GM18909 (cell line): Measurements from ENCODE around the gene GAS1.
A peak's percentile ranks its signal among the peaks of the same experiment; 100 is the strongest.

Source experiments
- ATAC-seq: cut with Tn5 transposase; IDR thresholded peaks from one replicate; pipeline ENCODE4 v1.9.1; 2021; ENCODE audit warnings: mild to moderate bottlenecking; ENCODE audit not compliant: unreplicated experiment, poor library complexity

GAS1 gene

GRCh38 chr9:86947146-86948073 is at the start of gene GAS1:
Gene GAS1, minus strand, starts transcription at chr9:86947506. Its CDS starts 727 bp downstream, at chr9:86946779.
- peak; percentile 66 for ATAC-seq

DNA sequence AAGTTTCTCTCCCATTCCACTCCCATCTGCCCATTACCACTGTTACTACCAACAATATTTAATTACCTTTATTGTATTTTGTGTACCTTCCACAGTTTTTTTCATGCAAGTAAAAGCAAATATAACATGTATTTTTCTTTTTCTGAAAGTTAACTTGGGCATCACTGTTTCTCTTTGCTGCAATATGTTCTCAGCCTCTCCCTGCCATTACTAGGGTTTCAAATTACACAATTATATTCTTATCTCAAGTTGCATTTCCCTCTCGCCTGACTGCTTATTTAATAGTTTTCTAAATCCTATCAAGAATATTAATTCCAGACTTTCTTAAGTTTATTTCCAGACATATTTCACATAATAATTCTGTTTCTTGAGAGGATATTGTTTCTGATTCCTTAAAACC is 46.9 kb upstream of the GAS1 start:
- no peak for ATAC-seq

DNA sequence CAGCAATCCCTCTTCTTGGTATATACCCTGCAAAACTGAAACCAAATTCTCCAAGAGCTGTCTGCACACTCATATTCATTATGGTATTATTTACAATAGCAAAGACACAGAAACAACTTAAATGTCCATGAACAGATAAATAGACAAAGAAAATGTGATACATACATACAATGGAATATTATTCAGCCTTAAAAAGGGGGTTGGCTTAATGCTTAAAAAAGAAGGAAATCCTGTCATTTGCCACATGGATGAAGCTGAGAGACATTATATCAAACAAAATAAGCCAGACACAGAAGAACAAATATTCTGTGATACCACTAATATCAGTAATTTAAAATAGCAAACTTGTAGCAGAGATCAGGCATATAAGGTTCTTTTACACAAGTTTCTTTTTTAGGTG is 46.5 kb upstream of the GAS1 start:
- ATAC-seq = no peak

DNA sequence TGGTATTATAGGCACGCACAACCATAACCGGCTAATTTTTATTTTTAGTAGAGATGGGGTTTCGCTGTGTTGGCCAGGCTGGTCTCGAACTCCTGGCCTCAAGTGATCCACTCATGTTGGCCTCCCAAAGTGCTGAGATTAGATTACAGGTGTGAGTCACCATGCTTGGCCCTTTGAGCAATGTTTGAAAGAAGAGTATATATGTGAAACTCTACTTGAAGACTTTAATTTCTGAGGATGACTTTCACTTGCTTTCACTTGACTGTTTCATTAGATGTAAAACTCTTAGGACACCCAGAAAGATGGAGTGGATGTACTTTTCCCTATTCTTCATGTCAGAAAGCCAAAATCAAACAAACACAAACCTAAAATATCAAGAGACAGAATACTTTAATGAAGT is 43.8 kb upstream of the GAS1 start:
- no peak for ATAC-seq

- no peak for ATAC-seq
These were observed 43.0 kb upstream of the GAS1 start for GRCh38 chr9:86990290-86990689.

DNA sequence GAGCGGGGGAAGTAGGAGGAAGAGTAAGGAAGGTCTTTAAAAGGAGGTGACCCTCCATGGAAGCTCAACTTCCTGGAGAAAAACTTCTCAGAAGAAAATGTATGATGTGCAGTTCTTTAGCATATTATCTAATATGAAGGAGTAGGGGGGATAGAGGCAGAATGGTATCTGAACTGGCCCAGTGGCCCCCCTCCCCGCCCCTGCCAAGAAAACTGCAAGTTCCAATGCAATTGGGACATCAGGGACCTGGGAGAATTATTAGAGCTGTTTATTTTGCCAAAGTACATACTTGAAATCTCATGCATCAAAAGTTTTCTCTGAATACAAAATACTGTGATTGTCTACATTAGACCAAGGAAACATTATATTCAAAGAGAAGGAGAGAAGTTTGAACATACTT is 40.6 kb upstream of the GAS1 start:
- no peak for ATAC-seq

DNA sequence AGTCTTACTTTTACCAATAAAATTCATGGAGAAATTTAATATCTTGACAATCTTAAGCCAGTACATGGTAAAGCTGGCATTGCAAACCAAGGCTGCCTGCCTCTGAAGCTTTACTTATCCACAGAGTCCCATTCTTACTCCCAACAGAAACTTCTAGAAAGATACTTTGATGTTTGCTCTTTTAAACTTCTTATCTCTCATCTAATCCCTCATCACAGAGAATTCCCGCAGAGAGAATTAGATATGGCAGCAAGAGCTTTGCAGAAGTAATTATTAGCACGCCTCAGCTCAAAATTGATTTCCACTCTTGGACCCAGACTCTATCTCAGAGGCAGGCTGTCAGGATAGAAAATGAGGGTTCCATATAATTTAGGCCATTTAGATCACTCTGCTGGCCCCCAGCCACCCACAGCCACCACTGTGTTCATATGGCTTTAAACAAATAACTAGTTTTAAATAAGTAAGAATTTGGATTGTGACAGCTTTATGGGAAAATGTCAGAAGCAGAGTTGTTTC is 37.9 kb upstream of the GAS1 start:
- ATAC-seq = no peak

DNA sequence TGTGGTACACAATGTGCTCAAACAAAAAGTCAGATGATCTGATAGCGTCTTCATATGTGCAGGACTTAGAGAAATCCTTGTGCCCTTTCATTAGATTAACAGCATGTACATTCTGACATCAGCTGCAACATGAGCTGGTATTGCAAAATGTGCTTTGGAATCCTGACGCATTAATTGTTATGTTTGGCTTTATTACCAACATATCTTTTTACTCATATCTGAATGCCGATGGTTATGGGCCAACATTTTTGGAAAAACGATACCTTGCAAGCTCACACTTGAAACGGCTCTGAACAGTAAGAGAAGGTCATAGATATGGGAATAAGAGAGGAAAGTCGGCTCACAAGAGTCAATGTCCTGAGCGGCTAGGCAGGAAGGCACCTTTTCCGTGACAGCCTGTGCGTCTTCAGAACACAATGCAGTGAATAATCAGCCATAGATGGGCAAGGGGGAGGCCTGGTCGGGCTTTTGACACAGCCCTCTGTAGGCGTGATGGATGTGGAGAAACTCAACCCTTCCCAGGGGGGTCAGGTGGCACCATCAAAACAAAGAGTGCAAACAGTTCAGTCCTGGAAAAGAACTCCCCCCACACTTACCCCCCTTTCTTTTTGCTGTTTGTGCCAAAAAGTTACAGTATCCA is 36.4 kb upstream of the GAS1 start:
- no peak for ATAC-seq

DNA sequence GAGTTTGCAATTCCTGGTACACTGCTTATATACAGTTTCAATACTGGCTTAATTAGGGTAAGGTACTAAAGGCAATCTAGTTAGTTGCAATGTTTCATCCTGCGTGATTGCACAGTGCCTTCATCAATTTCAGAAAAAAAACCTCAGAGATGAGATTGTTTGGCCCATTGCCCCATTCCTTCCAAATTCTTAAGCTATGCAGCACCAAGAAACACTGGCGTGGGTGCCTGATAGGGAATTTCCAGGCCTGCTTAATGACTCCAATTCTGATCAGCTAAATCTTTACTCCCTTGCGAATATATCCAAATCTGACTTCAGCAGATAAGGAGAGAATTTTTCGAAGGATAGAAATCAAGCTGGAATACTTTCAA is 35.9 kb upstream of the GAS1 start:
- ATAC-seq = no peak

DNA sequence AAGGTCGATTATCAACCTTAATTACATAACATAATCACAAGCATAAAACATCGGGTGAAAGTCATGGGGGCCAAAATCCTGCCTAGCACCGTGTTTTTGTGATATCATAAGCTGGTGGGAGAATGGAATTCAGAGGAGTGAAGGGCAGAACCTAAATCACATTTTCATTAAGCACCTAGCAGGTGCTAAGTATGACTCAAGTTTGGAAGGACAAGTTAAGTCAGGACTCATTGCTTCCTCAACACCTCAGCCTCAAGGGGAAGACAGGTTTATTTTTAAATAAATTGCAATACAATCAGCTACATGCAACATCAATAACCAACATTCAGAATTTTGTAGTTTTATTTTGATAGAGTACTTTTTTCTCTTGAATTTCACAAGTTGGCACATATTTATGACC is 33.5 kb upstream of the GAS1 start:
- no peak for ATAC-seq

- ATAC-seq = no peak
These were observed 32.4 kb upstream of the GAS1 start for GRCh38 chr9:86979657-86980056.

DNA sequence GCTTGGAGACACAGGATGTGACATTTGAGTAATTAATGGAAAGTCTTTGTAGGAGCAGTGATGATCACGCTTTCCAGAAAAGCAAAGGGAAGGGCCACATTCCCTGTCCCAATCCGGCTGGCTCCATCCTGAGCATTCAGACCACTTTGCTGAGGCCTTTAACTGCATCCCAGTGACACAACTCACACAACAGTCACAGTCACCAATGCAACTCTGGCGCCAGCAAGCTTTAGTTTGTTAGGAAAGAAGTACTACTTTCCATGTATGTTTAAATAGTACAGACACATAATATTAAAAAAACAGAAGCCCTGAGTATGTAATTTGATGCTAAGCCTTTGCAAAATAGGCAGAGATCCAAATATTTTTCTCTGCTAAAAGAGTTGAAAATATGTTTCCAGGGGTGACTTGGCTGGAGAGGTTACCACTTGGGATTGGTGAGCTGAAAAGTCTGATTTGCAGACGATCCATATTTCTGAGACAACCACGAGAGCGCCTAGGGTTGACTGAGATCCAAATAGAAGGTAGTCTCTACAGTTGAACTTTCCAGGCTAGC is 31.7 kb upstream of the GAS1 start:
- ATAC-seq = no peak

DNA sequence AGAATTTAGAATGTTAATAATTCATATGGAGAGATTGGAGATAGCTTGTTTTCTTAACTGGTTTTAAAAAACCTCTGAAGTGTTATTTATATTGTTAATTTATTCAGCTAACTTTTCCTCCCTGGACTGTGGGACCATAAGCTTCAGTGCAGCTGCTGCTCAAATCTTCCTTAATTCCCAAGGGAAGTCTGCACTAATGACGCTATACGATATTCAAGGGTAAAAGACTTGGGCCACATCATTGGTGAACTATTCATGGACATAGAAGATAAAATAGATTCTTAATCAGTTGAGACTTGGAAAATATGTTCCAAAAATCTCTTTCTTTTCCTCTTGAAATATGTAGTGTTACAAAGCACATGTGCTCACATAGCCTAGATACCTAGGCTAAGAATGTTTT is 31.1 kb upstream of the GAS1 start:
- ATAC-seq = no peak

- no peak for ATAC-seq
These were observed 30.0 kb upstream of the GAS1 start for GRCh38 chr9:86977205-86977835.

DNA sequence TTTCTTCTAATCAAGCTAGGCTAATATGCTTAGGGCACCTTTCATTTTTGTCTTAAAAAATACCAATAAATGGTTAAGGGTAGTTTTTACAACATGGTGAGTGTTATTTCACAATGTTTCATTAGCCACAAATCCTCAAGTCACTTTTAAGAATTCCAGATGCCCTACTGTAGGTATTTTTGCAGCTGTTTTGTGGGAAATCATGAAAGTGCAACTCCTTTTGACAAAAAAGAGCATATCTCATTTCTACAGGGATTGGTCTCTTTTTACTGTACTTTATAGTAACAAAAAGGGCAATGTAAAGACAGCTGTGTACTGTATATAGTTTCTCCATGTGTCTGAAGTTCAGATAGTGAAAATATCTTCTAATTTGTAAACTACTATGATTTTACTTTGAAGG is 28.3 kb upstream of the GAS1 start:
- no peak for ATAC-seq

DNA sequence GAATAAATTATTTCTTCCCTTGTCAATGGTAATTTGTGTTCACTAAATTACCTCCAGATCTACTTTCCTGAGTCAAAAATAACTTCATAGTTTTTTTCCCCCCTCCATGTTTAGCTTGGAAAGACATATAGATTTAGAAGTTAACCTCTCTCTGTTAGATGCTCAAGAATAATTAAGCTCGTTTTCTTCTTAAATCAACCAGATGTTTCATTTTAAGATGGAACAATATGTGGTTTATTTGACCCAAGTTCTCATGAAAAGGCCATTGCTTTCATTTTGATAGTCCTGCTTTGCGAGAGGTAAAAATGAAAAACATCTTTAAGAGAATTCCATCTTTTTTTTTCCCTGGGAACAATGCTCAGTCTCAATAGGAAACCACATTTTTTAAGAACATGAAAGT is 27.7 kb upstream of the GAS1 start:
- ATAC-seq = no peak

DNA sequence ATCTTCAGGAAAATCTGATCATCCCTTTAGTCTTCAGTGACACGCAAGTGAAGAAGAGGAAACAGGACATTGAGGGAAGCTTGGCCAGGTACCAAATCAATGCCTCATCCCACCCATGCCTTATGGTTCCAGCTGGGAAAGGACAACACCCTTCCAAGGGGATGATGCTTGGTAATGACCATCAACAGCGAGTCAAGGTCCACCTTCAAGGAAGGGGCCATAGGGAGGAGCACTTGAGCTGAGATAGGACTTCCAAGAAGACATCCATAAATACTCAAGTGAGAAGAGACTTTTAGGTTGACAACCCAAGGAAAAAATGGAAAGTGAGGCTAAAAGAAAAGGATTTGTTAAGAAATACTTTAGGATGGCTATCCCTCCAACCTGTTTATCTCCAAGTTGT is 27.1 kb upstream of the GAS1 start:
- ATAC-seq = no peak

GRCh38 chr9:86971742-86972141 is 24.4 kb upstream of the GAS1 start:
- no peak for ATAC-seq

DNA sequence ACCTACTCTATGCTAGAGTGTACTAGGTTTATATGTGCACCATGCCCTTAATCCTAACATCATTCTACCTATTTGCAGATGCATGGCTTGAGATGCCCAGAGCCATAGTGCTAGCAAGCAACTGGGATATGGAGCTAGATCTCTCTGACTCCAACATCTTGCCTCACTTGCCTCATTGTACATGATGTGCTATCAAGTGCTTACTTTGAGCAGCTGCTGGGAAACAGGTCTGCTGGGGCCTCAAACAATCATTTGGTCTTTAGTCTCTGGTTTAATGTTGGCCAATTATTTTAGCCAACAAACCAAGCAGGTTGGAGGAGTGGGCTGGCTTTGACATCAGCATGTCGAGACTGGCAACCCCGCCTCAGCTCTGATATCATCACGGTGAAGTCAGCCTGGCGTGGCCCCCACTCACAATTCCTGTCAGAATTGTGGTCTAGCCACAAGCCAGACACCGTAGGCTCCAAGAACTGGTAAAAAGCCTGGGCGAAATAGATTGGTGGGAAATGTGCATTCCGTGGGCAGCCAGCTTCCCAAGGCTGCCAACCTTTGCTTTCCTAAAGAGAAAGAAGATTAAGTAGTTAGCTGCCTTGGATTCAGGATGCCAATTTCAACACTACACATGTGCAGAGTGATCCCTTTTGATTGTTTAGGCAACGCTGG is 21.1 kb upstream of the GAS1 start:
- ATAC-seq = no peak

DNA sequence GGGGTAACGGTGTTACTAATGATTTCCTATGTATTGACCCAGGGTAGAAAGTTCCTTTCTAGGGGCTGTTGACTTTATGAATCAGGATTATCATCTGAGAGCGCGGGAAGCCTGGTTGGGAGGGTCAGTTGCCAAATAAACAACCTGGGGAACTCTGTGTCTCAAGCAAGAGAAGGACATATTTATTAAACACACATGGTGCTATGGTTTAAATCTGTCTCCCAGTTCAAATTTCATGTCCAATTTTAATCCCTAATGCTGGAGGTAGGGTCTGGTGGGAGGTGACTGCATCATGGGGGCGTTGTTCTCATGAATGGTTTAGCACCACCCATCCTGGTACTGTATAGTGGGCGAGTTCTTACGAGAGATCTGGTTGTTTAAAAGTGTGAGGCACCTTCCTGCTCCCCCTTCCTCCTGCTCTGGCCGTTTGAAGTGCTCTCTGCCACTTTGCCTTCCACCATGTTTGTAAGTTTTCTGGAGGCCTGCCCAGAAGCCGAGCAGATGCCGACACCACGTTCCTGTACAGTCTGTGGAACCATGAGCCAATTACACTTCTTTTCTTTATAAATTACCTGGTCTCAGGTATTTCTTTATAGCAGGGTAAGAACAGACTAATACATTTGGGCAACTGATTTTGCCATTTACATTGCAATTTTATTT is 19.7 kb upstream of the GAS1 start:
- no peak for ATAC-seq
